RWPE2 (cell line): ENCODE measurements around the gene ZBED4.

ENCODE experiments used
- ATAC-seq: fragments of 200-7000 bp; cut with Tn5 transposase; 3 replicates; pipeline ENCODE4 v1.9.1; 2021; ENCODE audit warnings: low read depth
- DNase-seq: peaks from one replicate; pipeline ENCODE4 v3.0.0-alpha.2; 2020; ENCODE audit warnings: low spot score
- H3K27ac ChIP-seq: fragments of 450-650 bp; 2 replicates; pipeline ENCODE4 v1.5.1; 2017; ENCODE audit warnings: mild to moderate bottlenecking; ENCODE audit not compliant: poor library complexity, severe bottlenecking
- H3K27me3 ChIP-seq: fragments of 250-450 bp; sonication (Bioruptor Pico); 2 replicates; pipeline ENCODE4 v1.5.1; 2021; ENCODE audit warnings: mild to moderate bottlenecking, moderate library complexity; ENCODE audit not compliant: insufficient read depth, poor library complexity, severe bottlenecking
- H3K36me3 ChIP-seq: fragments of 250-450 bp; sonication (Bioruptor Pico); 2 replicates; pipeline ENCODE4 v1.5.1; 2020; ENCODE audit warnings: low read depth, mild to moderate bottlenecking, moderate library complexity
- H3K4me1 ChIP-seq: fragments of 250-450 bp; sonication (Bioruptor Pico); 2 replicates; pipeline ENCODE4 v1.5.1; 2021; ENCODE audit warnings: mild to moderate bottlenecking, moderate library complexity; ENCODE audit not compliant: insufficient read depth, poor library complexity, severe bottlenecking
- H3K4me3 ChIP-seq: fragments of 250-450 bp; sonication (Bioruptor Pico); 2 replicates; pipeline ENCODE4 v1.5.1; 2021; ENCODE audit warnings: mild to moderate bottlenecking, moderate library complexity; ENCODE audit not compliant: severe bottlenecking
- H3K9me3 ChIP-seq: fragments of 250-450 bp; sonication (Bioruptor Pico); 2 replicates; pipeline ENCODE4 v1.5.1; 2021; ENCODE audit warnings: mild to moderate bottlenecking, moderate library complexity; ENCODE audit not compliant: severe bottlenecking
- CTCF ChIP-seq: fragments of 450-650 bp; IDR thresholded peaks from one replicate; pipeline ENCODE4 v1.5.1; 2017; ENCODE audit warnings: mild to moderate bottlenecking, moderate library complexity; ENCODE audit not compliant: poor library complexity, severe bottlenecking

Gene ZBED4

GRCh38 chr22:49826603-49827270 lies 26.9 kb upstream of the ZBED4 start:
- H3K27ac ChIP-seq = peak overlapping the region; percentile 29

GRCh38 chr22:49827271-49827852 lies 26.3 kb upstream of the ZBED4 start:
- DNase-seq (no peak), ATAC-seq (no peak)
- H3K4me3 ChIP-seq = peak overlapping the region; percentile 87
- peak overlapping the region; percentile 29 for H3K27ac ChIP-seq
- peaks cover 9% of the 10 kb centered on the region for H3K4me1 ChIP-seq
- peaks cover 6% of the 10 kb centered on the region for H3K9me3 ChIP-seq
- peaks cover 37% of the 10 kb centered on the region for H3K36me3 ChIP-seq
- no peak for TF ChIP-seq CTCF
- no peaks in the 10 kb centered on the region for H3K27me3 ChIP-seq

More at GRCh38 chr22:49826603-49827270, 26.9 kb upstream of the ZBED4 start:
- Histone ChIP-seq H3K4me3 (peak overlapping the region; percentile 87), H3K4me1 (peaks cover 9% of the 10 kb centered on the region), H3K36me3 (peaks cover 43% of the 10 kb centered on the region), H3K27me3 (no peaks in the 10 kb centered on the region), H3K9me3 (peaks cover 6% of the 10 kb centered on the region)
- TF ChIP-seq CTCF = no peak
- ATAC-seq (peak; percentile 32; the same call in 2 of the 3 replicates), DNase-seq (no peak)

GRCh38 chr22:49827853-49828598 lies 25.6 kb upstream of the ZBED4 start, which contains the start of gene BRD1:
TSS of gene BRD1 (minus strand) at chr22:49827873. CDS start at chr22:49824317, 3,556 bp downstream.
- no peak for TF ChIP-seq CTCF
- Histone ChIP-seq H3K4me1 (peaks cover 9% of the 10 kb centered on the region), H3K9me3 (peaks cover 6% of the 10 kb centered on the region), H3K4me3 (peak within 1 kb of the TSS; percentile 87), H3K27me3 (no peaks in the 10 kb centered on the region), H3K36me3 (peaks cover 31% of the 10 kb centered on the region), H3K27ac (peak within 1 kb of the TSS; percentile 29)
- DNase-seq = no peak
- ATAC-seq = peak; percentile 72

- TF ChIP-seq CTCF = no peak
- H3K36me3 ChIP-seq = peaks cover 25% of the 10 kb centered on the region
- no peak overlapping the region for H3K27ac ChIP-seq
- H3K4me1 ChIP-seq = peaks cover 14% of the 10 kb centered on the region
- no peak for DNase-seq
- no peak overlapping the region for H3K4me3 ChIP-seq
- no peak for ATAC-seq
- H3K9me3 ChIP-seq = peaks cover 6% of the 10 kb centered on the region
- H3K27me3 ChIP-seq = no peaks in the 10 kb centered on the region
These were observed 25.1 kb upstream of the ZBED4 start for GRCh38 chr22:49828599-49828965.
